GM18526 (cell line): ENCODE results near the gene NAALADL2.

ENCODE experiments used
- POLR2A ChIP-seq: IDR thresholded peaks from 3 replicates; pipeline ENCODE4 v1.6.1; 2011; ENCODE audit not compliant: insufficient read length; ENCODE audit errors: extremely low read depth

Gene NAALADL2

DNA sequence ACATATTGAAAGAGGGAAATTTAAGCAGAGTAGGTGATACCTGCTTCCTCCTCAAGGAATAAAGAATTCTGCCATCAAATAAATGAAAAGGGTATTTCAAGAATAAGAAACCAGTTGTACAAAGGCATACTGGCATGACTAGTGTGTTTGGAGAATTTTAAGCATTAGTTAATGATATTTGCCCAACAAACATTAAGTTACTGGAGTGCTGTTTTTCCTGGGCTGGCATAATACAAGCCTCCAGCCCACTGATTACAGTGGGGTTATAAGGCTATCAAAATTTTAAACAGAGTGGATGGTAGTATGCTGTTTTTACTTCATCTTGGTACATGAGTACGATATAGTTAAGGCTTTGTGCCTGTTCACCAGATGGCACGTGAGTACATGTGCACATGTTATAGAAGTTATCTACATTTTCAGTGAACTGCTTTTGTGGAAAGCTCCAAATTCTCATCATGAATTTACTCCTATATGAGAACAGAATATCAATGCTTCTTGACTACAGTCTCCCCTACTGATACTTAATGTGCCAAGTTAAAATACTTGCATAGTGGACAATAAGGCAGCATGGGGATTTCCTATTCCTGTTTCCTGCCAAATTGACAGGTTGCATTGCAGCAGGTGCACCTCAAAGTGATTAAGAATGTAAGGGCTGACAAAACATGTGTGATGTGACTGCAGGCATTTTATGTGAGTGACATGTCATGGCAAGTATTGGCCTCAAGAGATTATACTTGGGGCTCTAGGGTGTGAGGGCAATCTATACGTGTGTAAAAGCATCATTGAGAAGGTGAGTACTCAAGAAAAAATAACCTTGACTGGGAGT is 14.9 kb downstream of the NAALADL2 start:
- TF ChIP-seq POLR2A: no peak

- TF ChIP-seq POLR2A: no peak
These were observed 23.7 kb downstream of the NAALADL2 start for GRCh38 chr3:174882789-174883188.

GRCh38 chr3:174883881-174884675 is 24.9 kb downstream of the NAALADL2 start:
- TF ChIP-seq POLR2A: no peak

GRCh38 chr3:174884776-174885568 is 25.8 kb downstream of the NAALADL2 start:
- no peak for TF ChIP-seq POLR2A

DNA sequence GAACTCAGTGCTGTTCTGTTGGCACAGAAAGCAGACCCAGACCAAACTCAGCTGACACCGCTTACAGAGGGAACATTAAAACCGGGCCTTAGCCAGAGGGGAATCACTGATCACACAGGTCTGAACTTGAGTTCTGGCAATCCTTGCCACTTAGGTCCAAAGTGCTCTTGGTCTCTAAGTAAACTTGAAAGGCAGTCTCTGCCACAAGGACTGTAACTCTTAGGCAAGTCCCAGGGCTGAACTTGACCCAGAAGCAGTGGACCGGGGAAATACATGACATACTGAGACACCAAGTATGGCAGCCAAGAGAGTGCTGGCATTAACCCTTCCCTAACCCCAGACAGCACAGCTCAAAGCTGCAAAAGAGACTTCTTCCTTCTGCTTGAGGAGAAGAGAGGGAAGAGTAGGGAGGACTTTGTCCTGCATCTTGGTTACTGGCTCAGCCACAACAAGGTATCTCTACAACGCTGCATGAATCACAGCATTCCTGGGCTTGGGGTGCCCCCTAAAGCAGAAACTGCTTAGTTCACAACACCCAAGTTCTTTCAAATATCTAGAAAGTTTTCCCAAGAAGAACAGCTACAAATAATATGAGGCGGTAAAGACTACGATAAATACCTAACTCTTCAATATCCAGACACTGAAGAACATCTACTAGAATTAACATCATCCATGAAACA is 32.5 kb downstream of the NAALADL2 start:
- TF ChIP-seq POLR2A: no peak

GRCh38 chr3:174907027-174907426 is 47.9 kb downstream of the NAALADL2 start:
- TF ChIP-seq POLR2A: no peak

GRCh38 chr3:174907628-174908407 is 48.7 kb downstream of the NAALADL2 start:
- TF ChIP-seq POLR2A: no peak

DNA sequence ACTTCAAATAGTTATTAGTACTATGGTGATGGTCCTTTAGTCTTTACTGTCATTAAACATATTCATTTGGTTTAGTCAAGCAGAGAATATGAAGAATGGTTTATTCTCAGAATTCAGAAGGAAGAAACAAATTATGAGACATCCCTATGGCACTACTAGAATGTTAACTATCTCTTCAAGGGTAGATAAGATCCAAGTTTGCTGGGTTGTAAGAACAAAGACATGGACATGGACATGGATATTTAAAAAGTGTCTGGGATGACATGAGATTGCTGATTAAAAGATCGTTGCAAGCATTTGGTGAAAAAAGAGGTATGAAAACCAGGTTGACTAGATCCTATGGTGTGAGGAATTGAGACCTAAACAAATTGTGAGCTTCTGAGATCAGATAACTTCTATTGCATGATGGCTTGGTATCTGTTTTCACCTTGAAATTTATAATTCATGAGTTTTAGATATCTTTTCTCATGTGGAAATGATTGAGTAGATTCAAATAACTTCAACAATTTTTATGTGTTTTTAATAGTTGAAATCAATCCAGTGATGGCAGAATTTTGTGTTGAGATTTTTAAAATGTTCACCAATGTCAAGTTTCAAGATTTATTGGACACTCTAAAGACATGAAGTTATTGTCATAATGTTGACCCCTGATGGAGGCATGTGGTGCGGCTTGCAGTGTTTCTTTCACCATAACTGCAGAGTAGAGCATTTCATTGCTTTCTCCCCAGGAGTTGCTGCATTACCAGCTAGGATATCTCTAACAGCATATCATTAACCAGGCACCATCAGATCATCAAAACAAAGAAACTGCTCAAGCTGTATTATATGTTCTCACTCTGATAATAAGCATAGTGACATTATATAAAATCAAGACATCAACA is 72.6 kb downstream of the NAALADL2 start:
- TF ChIP-seq POLR2A: no peak

DNA sequence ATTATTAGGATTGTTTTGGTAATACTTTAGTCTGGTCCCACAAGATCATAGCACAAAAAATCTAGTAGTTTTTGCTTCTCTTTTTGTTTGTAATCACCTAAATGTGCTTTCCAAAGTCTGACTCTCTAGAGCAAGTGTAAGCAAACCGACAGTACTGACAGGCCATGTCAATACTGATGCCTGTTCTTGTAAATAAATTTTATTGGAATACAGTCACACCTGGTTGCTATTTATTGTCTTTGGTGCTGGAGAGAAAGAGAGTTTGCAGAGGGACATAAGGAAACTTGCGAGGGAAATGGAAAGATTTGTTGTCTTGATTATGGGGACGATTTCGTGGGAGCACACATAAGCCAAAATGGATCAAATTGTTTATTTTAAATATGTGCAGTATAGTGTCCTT is 77.5 kb downstream of the NAALADL2 start:
- no peak for TF ChIP-seq POLR2A

DNA sequence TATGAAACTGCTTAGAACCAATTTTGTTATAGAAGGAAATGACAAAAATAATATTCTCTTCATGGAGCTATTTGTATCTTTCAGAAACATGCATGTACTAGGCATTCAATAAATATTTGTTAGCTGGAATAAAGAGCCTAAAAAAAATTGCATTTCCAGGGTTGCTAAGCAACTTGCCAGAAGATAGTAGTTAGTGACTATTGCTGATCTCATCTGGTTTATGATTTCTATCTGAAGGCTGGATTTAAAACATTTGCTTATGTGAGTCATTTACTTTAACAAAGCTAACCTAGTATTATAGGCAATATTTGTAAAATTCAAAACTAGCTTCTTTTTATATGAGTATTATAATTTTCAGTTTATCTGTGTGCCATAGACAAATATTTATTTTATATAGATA is 78.3 kb downstream of the NAALADL2 start:
- TF ChIP-seq POLR2A: no peak

DNA sequence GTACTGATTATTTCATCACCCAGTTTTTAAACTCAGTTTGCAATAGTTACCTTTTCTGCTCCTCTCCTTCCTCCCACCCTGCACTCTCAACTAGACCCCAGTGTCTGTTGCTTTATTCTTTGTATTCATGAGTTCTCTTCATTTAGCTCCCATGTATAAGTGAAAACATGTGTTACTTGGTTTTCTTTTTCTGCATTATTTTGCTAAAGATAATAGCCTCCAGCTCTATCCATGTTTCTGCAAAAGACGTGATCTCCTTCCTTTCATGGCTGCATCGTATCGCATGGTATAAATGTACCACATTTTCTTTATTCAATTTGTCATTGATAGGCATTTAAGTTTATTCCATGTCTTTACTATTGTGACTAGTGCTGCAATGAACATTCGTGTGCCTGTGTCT is 79.0 kb downstream of the NAALADL2 start:
- no peak for TF ChIP-seq POLR2A

GRCh38 chr3:174940151-174940550 is 81.0 kb downstream of the NAALADL2 start:
- TF ChIP-seq POLR2A: no peak

DNA sequence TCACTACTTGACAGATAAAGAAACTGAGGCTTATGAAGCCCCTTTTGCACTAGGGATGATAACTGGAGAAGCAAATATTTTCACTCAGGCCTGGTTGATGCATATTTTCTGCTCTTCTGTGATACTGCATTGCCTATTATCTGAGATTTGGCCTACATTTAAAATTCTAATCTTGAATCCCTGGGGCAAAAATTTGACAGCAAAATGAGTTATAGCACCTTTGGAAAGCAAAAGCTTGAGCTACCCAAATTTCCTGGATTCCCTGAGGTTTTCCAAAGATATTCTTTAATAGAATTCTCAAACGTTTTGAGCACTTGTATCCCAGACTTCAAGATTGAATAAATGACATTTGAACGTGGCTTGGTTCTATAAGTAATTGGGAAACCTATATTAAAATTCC is 86.1 kb downstream of the NAALADL2 start:
- TF ChIP-seq POLR2A: no peak

DNA sequence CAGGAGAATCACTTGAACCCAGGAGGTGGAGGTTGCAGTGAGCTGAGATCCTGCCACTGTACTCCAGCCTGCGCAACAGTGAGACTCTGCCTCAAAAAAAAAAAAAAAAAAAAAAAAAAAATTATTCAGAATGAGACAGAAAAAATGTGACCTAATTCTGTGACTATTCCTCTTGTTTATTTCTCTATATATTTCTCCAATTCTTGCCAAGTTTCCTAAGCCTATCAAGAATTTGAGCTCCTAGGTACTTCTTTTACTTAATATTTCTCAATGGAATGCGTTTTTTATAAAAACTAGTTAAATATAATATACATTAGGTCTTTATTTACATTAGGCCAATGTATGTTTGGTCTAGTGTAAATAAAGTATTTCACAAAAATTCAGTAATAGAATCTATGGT is 86.8 kb downstream of the NAALADL2 start:
- no peak for TF ChIP-seq POLR2A

GRCh38 chr3:174949523-174949922 is 90.4 kb downstream of the NAALADL2 start:
- no peak for TF ChIP-seq POLR2A
